Measurements from ENCODE around the gene SDCCAG8.

The SDCCAG8 gene

GRCh38 chr1:243379208-243379607 is 123.4 kb downstream of the SDCCAG8 start:
- no peak for DNase-seq (ENCODE audit: extremely low read depth in 1 of 2, low read depth in 1 of 2)

- no peak for DNase-seq (ENCODE audit: extremely low read depth in 1 of 2, low read depth in 1 of 2)
Measured at GRCh38 chr1:243379706-243380105, 123.9 kb downstream of the SDCCAG8 start.

- DNase-seq (ENCODE audit: extremely low read depth in 1 of 2, low read depth in 1 of 2): no peak
Measured at GRCh38 chr1:243388276-243388675, 132.4 kb downstream of the SDCCAG8 start.

GRCh38 chr1:243390162-243390791 is 134.4 kb downstream of the SDCCAG8 start:
- DNase-seq (ENCODE audit: extremely low read depth in 1 of 2, low read depth in 1 of 2): no peak

- no peak for DNase-seq (ENCODE audit: extremely low read depth in 1 of 2, low read depth in 1 of 2)
Measured at GRCh38 chr1:243391355-243391754, 135.5 kb downstream of the SDCCAG8 start.

- no peak for DNase-seq (ENCODE audit: extremely low read depth in 1 of 2, low read depth in 1 of 2)
Measured at GRCh38 chr1:243393096-243393495, 137.3 kb downstream of the SDCCAG8 start.

- DNase-seq (ENCODE audit: extremely low read depth in 1 of 2, low read depth in 1 of 2): no peak
Measured at GRCh38 chr1:243394066-243394465, 138.2 kb downstream of the SDCCAG8 start.

- no peak for DNase-seq (ENCODE audit: extremely low read depth in 1 of 2, low read depth in 1 of 2)
Measured at GRCh38 chr1:243394601-243395464, 139.0 kb downstream of the SDCCAG8 start.

GRCh38 chr1:243396424-243396823 is 140.6 kb downstream of the SDCCAG8 start:
- DNase-seq (ENCODE audit: extremely low read depth in 1 of 2, low read depth in 1 of 2): no peak

GRCh38 chr1:243396876-243397275 is 141.0 kb downstream of the SDCCAG8 start:
- DNase-seq (ENCODE audit: extremely low read depth in 1 of 2, low read depth in 1 of 2): no peak

GRCh38 chr1:243397613-243398321 is 141.9 kb downstream of the SDCCAG8 start:
- DNase-seq (ENCODE audit: extremely low read depth in 1 of 2, low read depth in 1 of 2): no peak

- no peak for DNase-seq (ENCODE audit: extremely low read depth in 1 of 2, low read depth in 1 of 2)
Measured at GRCh38 chr1:243399561-243400155, 143.8 kb downstream of the SDCCAG8 start.

GRCh38 chr1:243402868-243403267 is 147.0 kb downstream of the SDCCAG8 start:
- no peak for DNase-seq (ENCODE audit: extremely low read depth in 1 of 2, low read depth in 1 of 2)

GRCh38 chr1:243406424-243406823 is 150.6 kb downstream of the SDCCAG8 start:
- DNase-seq (ENCODE audit: extremely low read depth in 1 of 2, low read depth in 1 of 2): no peak

GRCh38 chr1:243407284-243408018 is 151.6 kb downstream of the SDCCAG8 start:
- DNase-seq (ENCODE audit: extremely low read depth in 1 of 2, low read depth in 1 of 2): no peak

- DNase-seq (ENCODE audit: extremely low read depth in 1 of 2, low read depth in 1 of 2): no peak
Measured at GRCh38 chr1:243408479-243408878, 152.6 kb downstream of the SDCCAG8 start.

GRCh38 chr1:243409284-243409683 is 153.4 kb downstream of the SDCCAG8 start:
- DNase-seq (ENCODE audit: extremely low read depth in 1 of 2, low read depth in 1 of 2): no peak

GRCh38 chr1:243411472-243411871 is 155.6 kb downstream of the SDCCAG8 start:
- no peak for DNase-seq (ENCODE audit: extremely low read depth in 1 of 2, low read depth in 1 of 2)

GRCh38 chr1:243413431-243414151 is 157.8 kb downstream of the SDCCAG8 start:
- no peak for DNase-seq (ENCODE audit: extremely low read depth in 1 of 2, low read depth in 1 of 2)

- DNase-seq (ENCODE audit: extremely low read depth in 1 of 2, low read depth in 1 of 2): no peak
Measured at GRCh38 chr1:243414152-243414494, 158.3 kb downstream of the SDCCAG8 start.

All from activated CD8-positive, alpha-beta memory T cell treated with anti-CD3 and anti-CD28 coated beads for 1 hour (primary cell).